Heart left ventricle (tissue), 16 donors: ENCODE measurements around the gene SLC39A5. TPM values are rescaled to one million over a fixed set of nuclear protein-coding genes. Genes with fewer than 3 reads are reported as not detected.
"Not testable (repeated sequence)": the region's sequence is repeated elsewhere in the genome, so short reads cannot be mapped to it uniquely, and the experiment has no call there.

Experiments
- ATAC-seq, 4 donors: fragments of 200-7000 bp; cut with Tn5 transposase; one replicate each; pipeline ENCODE4 v1.9.1; 2020 to 2022; ENCODE audit warnings: moderate library complexity in 4 of 4, mild to moderate bottlenecking in 3 of 4, moderate number of reproducible peaks in 1 of 4
- DNase-seq, 5 donors: peaks; one replicate each; pipeline ENCODE4 v3.0.0-alpha.2; 2020
- H3K27ac ChIP-seq, 12 donors: fragments of 200-600 bp; sonication (generic) in 4 of 12; one replicate each; pipeline versions ENCODE4 v1.5.0 to v1.8.0; 2016 to 2022; ENCODE audit warnings: mild to moderate bottlenecking in 2 of 12
- H3K27me3 ChIP-seq, 9 donors: fragments of 200-600 bp; sonication (generic) in 2 of 9; one replicate each; pipeline versions ENCODE4 v1.5.1 to v1.8.0; 2016 to 2022; ENCODE audit warnings: mild to moderate bottlenecking in 3 of 9
- H3K36me3 ChIP-seq, 9 donors: fragments of 200-600 bp; sonication (generic) in 2 of 9; one replicate each; pipeline versions ENCODE4 v1.5.0 to v1.8.0; 2018 to 2022; ENCODE audit warnings: mild to moderate bottlenecking in 2 of 9
- H3K4me1 ChIP-seq, 12 donors: fragments of 200-600 bp; sonication (generic) in 4 of 12; one replicate each; pipeline versions ENCODE4 v1.5.0 to v1.8.0; 2016 to 2022; ENCODE audit warnings: mild to moderate bottlenecking in 3 of 12
- H3K4me3 ChIP-seq, 12 donors: fragments of 200-600 bp; sonication (generic) in 4 of 12; one replicate each; pipeline versions ENCODE4 v1.5.0 to v1.8.0; 2017 to 2022; ENCODE audit warnings: mild to moderate bottlenecking in 9 of 12, moderate library complexity in 4 of 12
- H3K9me3 ChIP-seq, 12 donors: fragments of 200-600 bp; sonication (generic) in 4 of 12; one replicate each; pipeline versions ENCODE4 v1.5.0 to v1.8.0; 2016 to 2022; ENCODE audit warnings: mild to moderate bottlenecking in 1 of 12
- CTCF ChIP-seq, 12 donors: fragments of 200-600 bp; sonication (generic) in 4 of 12; IDR thresholded peaks; one replicate each; pipeline versions ENCODE4 v1.5.0 to v1.8.0; 2018 to 2022; ENCODE audit warnings: antibody characterized with exemption in 12 of 12, mild to moderate bottlenecking in 5 of 12
- POLR2A ChIP-seq, 2 donors: fragments of 450-650 bp; IDR thresholded peaks; one replicate each; pipeline ENCODE4 v1.6.1; 2017; ENCODE audit warnings: antibody characterized with exemption in 2 of 2, mild to moderate bottlenecking in 2 of 2, moderate library complexity in 2 of 2
- WGBS, 4 donors: extraction: QIAGEN DNeasy Blood & Tissue Kit in 2 of 4; methylation state at CpG; one replicate each; pipeline versions ENCODE4 v1.1.5 to v1.1.7; 2013 to 2018; 5-methylcytosine and 5-hydroxymethylcytosine counted together
- intact Hi-C, 10 donors: fragments of 100-400 bp; cut with DNase I; formaldehyde crosslinking; loops; one replicate each; pipeline versions ENCODE4 v1.11.1 to v1.14.2; 2022
- polyA plus RNA-seq, 2 donors: library from polyadenylated mRNA; stranded (reverse); fragments of 200-250 nt; gene quantifications; one replicate each; pipeline ENCODE4 v1.2.3, GENCODE V29; 2013
- total RNA-seq, 9 donors: library from RNA; depleted of rRNA in 2 of 9; stranded (reverse); fragments of >200 nt in 2 of 9; fragmentation: NEBNext Ultra II Directional in 3 of 9; extraction: Animal tissue kit (Norgen Biotek cat#: 25700) in 3 of 9; gene quantifications; one replicate each; pipeline versions ENCODE4 v1.1.0 to v1.2.4, GENCODE V29; 2016 to 2023
- donor health status: ischemic (EF 13 %, LVEDD 7.1; RV severe dilation, severe dysfunction).
- donor health status: healthy with polysubstance abuse.
- donor health status: DM: no; HTN: yes; CAD: no.
- donor health status: DM: no; HTN: no; CAD: no.
- donor health status: ischemic (EF 25% LVEDD 6.9; RV normal size, moderate dysfunction).
- donor health status: ischemic (EF 25% LVEDD 5.7; RV mildly dilated, moderate dysfunction).
- donor health status: healthy.
- donor health status: DM: yes; HTN: yes; CAD: no.
- donor health status: ischemic (EF 35%, LVEDD 5.7; RV mildly dilated, moderate dysfunction).
- donor health status: nonischemic (EF 11% LVEDD 7.7; RV severe dilation, severe dysfunction).
- donor health status: DM: yes; HTN: yes; CAD: no.
- donor health status: PGD.
- donor health status: ischemic (EF 29% LVEDD 5.4; RV normal size, mild dysfunction).
- donor health status: nonischemic (EF 23%, LVEDD 6.1; RV moderate dilation, normal function).

Gene SLC39A5
- total and polyA plus RNA-seq, 11 donors = 0.12 TPM; not detected in 10

GRCh38 chr12:56192582-56192981, 37.3 kb upstream of the SLC39A5 start:
- ATAC-seq = no peak
- Histone ChIP-seq H3K36me3 (peaks cover 0 to 1% (median 0%) of the 10 kb centered on the region in 9 donors), H3K27me3 (no peaks in the 10 kb centered on the region), H3K4me3 (no peak overlapping the region), H3K4me1 (peaks cover 0 to 32% (median 14%) of the 10 kb centered on the region in 12 donors), H3K27ac (no peak overlapping the region), H3K9me3 (no peaks in the 10 kb centered on the region)
- intact Hi-C loops = loop anchor here in 8 of 10 donors (2.0 to 10.0 kb wide), 6 partner anchors 32 to 275 kb away; partner anchors contain the start of genes ANKRD52 (in 4 of the 8), SPRYD4 (in 4 of the 8) and NABP2 (in 3 of the 8)
- no peak for DNase-seq
- no peak for TF ChIP-seq CTCF (IDR thresholded peaks at IDR 0.05)
- TF ChIP-seq POLR2A (IDR thresholded peaks at IDR 0.05) = no peak

GRCh38 chr12:56193025-56193578, 36.7 kb upstream of the SLC39A5 start:
- no peaks in the 10 kb centered on the region for H3K27me3 ChIP-seq
- no peak overlapping the region for H3K4me3 ChIP-seq
- no peak for ATAC-seq
- WGBS, 4 donors = 36 to 59% (median 46%) methylated on average over 1 of the region's 1 CpG
- peak; percentile 71 to 87 (median 78) for TF ChIP-seq CTCF (IDR thresholded peaks at IDR 0.05)
- TF ChIP-seq POLR2A (IDR thresholded peaks at IDR 0.05) = no peak
- H3K4me1 ChIP-seq = peaks cover 0 to 27% (median 8%) of the 10 kb centered on the region in 12 donors
- H3K27ac ChIP-seq = no peak overlapping the region
- intact Hi-C loops = loop anchor here in 8 of 10 donors (1.0 to 10.0 kb wide), 8 partner anchors 31 to 274 kb away; partner anchors contain the start of genes NABP2 (in 5 of the 8), ANKRD52 (in 4 of the 8) and SPRYD4 (in 4 of the 8)
- no peaks in the 10 kb centered on the region for H3K36me3 ChIP-seq
- H3K9me3 ChIP-seq = no peaks in the 10 kb centered on the region
- DNase-seq = peak in 4 of 5 donors; percentile 71 to 76 (median 74)

GRCh38 chr12:56196818-56197550, 32.9 kb upstream of the SLC39A5 start:
- intact Hi-C loops = loop anchor here in 3 of 10 donors (10.0 kb wide), 1 partner anchor 268 kb away; the partner anchor contains the start of gene SPRYD4 (in 3 of the 3)
- H3K27me3 ChIP-seq, DNase-seq, H3K36me3 ChIP-seq, H3K4me1 ChIP-seq, H3K4me3 ChIP-seq, H3K9me3 ChIP-seq: not testable (repeated sequence)
- WGBS, 4 donors = 57 to 72% (median 62%) methylated on average over 11 of the region's 11 CpGs
- peak overlapping the region in 5 of 12 donors; percentile 2 to 25 (median 11) for H3K27ac ChIP-seq
- ATAC-seq = peak in 3 of 4 donors; percentile 42 to 74 (median 56)

- H3K9me3 ChIP-seq = no peaks in the 10 kb centered on the region
- intact Hi-C loops = loop anchor here in 3 of 10 donors (10.0 kb wide), 1 partner anchor 267 kb away; the partner anchor contains the start of gene SPRYD4 (in 3 of the 3)
- WGBS, 4 donors = 84 to 91% (median 86%) methylated on average over 9 of the region's 9 CpGs
Measured at GRCh38 chr12:56197921-56198635, 31.8 kb upstream of the SLC39A5 start.

More at GRCh38 chr12:56197921-56198635, 31.8 kb upstream of the SLC39A5 start:
- no peak for ATAC-seq
- no peak for DNase-seq
- H3K27ac ChIP-seq = no peak overlapping the region
- no peaks in the 10 kb centered on the region for H3K27me3 ChIP-seq
- peaks cover 0 to 11% (median 0%) of the 10 kb centered on the region in 12 donors for H3K4me1 ChIP-seq
- H3K36me3 ChIP-seq = no peaks in the 10 kb centered on the region
- TF ChIP-seq POLR2A (IDR thresholded peaks at IDR 0.05) (no peak), CTCF (IDR thresholded peaks at IDR 0.05) (no peak)
- H3K4me3 ChIP-seq = no peak overlapping the region
